ENCODE measurements around the gene SRRM4.
"Not testable (repeated sequence)": the region's sequence is repeated elsewhere in the genome, so short reads cannot be mapped to it uniquely, and the experiment has no call there.

SRRM4 gene

GRCh38 chr12:119011231-119011630, 29.9 kb downstream of the SRRM4 start:
- DNase-seq (ENCODE audit: low spot score) = no peak

- DNase-seq (ENCODE audit: low spot score) = peak; percentile 39
Measured at GRCh38 chr12:119012179-119012578, 30.8 kb downstream of the SRRM4 start.

GRCh38 chr12:119013023-119013422, 31.7 kb downstream of the SRRM4 start:
- DNase-seq (ENCODE audit: low spot score) = no peak

- DNase-seq (ENCODE audit: low spot score) = peak; percentile 27
Measured at GRCh38 chr12:119014368-119014767, 33.0 kb downstream of the SRRM4 start.

GRCh38 chr12:119016715-119017114, 35.4 kb downstream of the SRRM4 start:
- no peak for DNase-seq (ENCODE audit: low spot score)

DNA sequence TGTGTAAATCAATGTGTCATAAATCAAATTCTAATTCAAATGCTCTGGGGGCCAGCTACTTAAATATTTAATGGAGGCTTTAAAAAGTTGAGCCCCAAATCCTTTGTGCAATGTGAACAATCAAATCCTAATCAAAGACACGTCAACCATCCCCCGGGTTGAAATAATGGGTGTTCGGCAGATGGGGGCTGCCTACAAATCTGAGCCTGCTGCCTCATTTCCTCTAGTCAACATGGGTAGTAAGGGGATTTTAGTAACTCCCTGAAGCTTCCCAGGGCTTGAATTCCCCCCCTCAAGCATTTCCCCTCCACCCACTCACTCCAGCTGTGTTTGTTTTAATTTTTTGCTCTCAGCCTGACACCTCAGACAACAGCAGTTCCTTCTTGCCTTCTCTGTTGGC, 37.8 kb downstream of the SRRM4 start:
- DNase-seq (ENCODE audit: low spot score) = no peak

DNA sequence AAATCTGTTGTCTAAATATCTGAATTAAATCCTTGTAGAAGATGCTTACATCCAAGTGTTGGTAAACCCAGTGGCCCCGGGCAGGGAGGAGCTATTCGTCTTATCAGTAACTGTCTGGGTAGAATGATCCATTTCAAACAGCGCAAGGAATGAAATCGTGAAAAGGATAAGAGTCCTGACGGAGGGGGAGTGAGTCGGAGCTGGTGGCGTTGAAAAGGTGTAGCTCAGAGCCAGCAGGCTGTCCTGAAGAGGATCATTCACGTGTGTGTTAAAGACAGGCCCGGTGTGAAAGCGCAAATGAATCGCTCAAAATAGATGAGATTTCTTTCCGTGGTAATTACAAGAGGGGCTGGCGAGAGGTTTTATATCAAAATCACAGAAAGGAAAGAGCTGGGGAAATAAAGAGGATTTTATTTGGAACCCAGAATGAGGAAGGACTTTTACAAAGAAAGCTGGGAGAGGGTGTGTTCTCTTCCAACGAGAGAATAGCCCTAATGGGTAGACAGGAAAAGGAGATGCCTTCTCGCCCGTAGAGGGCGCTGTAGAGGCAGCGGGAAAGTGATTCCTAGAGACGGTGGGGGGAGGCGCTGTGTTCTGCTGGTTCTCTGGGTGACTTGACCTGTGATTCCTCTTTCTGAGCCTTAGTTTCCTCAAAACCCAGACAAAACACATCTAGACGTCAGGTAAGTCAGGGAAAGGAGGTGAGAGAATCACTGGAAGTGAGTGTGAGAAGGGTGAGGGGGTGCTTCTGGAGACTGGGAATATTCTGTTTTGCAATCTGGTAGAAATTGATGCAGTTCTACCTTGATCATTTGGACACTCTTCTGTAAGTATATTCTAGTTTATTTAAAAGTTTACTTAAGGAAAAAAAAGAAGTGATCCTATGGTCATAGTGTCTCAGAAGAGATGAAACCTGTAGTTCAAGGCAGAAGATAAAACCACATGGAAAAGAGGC, 39.3 kb downstream of the SRRM4 start:
- DNase-seq (ENCODE audit: low spot score) = peak; percentile 87

DNA sequence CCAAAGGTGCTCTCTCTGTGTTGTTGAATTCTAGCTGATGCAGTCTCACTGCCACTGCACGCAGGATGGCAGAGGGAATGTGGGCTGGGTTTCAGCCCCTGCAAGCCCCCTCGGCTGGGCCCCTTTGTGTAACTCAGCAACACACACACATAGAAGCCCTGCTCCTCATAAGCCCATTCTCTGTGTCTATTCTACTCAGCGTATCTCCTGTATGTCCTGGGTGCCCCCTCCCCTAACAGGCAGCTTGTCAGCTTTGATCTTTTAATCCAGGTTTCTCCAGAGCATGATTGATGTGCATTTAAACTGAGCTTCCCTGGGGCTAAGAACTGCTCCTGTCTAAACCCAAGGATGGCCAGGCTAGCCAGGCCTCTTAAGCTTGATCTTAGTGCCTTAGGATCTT, 43.0 kb downstream of the SRRM4 start:
- peak; percentile 63 for DNase-seq (ENCODE audit: low spot score)

- peak; percentile 28 for DNase-seq (ENCODE audit: low spot score)
Measured at GRCh38 chr12:119025786-119026185, 44.4 kb downstream of the SRRM4 start.

DNA sequence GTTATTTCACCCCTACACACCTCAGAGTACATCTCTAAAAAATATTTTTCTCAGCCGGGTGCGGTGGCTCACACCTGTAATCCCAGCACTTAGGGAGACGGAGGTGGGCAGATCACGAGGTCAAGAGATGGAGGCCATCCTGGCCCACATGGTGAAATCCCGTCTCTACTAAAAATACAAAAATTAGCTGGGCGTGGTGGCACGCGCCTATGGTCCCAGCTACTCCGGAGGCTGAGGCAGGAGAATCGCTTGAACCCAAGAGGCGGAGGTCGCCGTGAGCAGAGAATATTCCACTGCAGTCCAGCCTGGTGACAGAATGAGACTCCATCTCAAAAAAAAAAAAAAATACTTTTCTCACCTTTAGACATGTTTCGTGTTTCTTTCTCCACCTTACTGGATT, 52.0 kb downstream of the SRRM4 start:
- not testable (repeated sequence) for DNase-seq (ENCODE audit: low spot score)

DNA sequence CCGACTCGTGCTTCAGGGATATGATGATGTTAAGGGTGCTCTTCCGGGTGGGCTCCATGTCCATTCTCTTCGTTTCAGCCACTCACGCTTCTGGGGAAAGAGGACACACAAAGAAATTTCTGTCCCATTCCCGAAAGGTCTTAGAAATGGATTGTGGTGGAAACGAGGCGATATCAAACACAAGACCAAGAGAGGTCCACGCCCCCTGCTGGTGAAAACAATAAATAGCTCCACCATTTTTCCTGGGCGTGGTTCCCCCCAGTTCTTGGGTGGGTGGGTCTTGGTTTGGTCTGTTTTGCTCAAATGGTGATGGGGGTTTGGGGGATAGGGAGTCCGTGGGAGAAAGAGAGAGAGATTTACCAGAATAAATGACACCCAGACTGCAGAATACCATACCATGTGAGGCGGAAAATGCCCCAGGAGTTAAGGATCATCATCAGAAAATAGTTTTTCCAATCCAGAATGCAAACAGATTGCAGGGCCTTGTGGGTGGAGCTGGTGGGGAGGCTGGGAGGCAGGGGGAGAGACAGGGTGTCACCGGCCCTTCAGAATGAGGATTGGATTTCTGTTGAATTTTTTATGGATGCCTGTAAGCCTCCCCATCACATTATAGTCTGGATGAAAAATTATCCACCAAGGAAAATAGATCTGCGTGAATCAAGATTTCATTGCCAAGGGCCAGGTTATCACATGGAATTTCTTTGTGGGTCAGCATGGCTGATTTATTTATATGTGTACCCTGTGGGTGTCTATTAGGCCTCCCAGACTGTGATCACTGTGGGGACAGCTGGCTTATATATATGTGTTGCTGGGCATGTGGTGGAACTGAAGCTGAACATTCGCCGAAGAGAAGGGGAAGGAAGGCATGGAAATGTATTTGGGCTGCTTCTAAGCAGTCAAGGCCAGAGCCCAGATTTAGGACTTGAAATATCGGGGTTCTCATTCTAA, 55.8 kb downstream of the SRRM4 start:
- DNase-seq (ENCODE audit: low spot score) = peak; percentile 67

DNA sequence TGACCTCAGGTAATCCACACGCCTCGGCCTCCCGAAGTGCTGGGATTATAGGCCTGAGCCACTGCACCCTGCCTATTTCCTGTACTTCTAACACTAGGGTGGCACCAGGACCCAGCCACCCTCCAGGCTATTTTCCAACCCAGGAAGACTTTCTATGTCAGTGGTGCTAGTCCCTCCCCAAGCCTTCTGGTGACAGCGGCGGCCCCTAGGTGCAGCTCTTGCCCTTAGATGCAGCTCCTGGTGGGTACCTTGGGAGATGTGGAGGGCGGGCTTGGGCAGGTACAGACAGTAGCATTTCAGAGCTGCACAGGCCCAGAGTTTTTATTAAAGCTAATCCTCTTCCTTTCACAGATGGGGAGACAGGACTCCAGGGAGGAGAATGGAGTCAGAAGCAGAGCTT, 62.8 kb downstream of the SRRM4 start:
- no peak for DNase-seq (ENCODE audit: low spot score)

GRCh38 chr12:119047641-119048040, 66.3 kb downstream of the SRRM4 start:
- DNase-seq (ENCODE audit: low spot score) = no peak

GRCh38 chr12:119050663-119051062, 69.3 kb downstream of the SRRM4 start:
- no peak for DNase-seq (ENCODE audit: low spot score)

DNA sequence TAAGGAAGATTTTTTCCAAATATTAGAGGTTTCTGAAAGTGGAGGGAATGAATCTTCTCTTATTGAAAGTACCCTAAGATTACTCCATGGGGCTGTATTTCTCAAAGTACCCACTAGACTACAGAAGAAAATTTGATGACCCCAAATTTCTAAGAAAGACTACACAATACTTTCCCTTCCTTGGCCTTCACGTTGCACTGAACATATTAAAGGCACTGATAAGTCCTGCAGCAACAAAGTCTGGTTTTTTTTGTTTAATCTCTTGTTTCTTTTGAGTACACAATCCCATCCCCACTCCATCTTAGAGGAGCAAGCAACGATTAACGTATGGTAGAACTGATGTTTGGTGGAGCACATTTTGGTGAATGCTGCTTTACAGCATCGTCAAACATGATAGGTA, 70.1 kb downstream of the SRRM4 start:
- no peak for DNase-seq (ENCODE audit: low spot score)

GRCh38 chr12:119052001-119052400, 70.7 kb downstream of the SRRM4 start:
- DNase-seq (ENCODE audit: low spot score) = no peak

- DNase-seq (ENCODE audit: low spot score) = no peak
Measured at GRCh38 chr12:119055977-119056376, 74.6 kb downstream of the SRRM4 start.

DNA sequence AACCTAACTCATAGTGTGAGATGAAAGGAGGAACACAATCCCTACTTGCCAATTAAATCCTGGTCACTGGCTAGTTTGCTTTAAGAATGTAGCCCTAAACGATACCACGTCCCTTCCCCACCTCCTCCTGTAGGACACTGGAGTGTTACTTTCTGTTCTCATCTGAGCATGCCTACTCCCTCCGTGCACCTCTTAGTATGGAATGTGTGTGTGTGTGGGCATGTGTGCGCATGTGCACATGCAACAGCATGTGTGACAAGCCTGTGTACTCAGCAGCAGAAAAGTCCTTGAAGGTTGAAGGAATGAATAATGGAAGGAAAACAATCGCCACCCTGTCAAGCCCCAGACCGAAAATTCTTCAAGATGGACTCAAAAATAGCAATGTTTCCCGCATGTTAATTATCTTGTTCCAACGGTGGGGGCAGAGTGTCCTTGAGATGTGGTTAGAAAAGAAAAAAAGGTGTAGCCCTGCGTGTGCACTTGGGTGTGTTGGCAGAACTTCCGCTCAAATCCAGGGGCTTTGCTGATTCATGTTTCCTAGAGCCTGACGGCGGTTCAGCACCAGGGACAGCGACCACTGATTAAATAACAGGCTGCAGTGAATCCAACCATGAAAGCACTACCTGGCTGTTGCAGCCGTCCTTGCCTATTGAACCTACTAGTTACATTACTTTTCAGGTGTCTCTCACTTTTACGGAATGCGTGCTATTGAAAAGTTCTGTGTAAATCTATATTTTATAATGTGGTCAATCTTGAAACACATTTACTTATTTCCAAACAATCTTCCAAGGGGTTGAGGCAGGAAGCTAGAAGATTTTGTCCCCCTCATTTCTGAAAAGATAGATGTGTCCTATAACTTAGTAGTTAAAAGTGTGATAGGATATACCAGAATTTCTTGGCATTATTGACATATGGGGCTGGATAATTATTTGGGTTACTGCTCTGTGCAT, 79.8 kb downstream of the SRRM4 start:
- peak; percentile 88 for DNase-seq (ENCODE audit: low spot score)

DNA sequence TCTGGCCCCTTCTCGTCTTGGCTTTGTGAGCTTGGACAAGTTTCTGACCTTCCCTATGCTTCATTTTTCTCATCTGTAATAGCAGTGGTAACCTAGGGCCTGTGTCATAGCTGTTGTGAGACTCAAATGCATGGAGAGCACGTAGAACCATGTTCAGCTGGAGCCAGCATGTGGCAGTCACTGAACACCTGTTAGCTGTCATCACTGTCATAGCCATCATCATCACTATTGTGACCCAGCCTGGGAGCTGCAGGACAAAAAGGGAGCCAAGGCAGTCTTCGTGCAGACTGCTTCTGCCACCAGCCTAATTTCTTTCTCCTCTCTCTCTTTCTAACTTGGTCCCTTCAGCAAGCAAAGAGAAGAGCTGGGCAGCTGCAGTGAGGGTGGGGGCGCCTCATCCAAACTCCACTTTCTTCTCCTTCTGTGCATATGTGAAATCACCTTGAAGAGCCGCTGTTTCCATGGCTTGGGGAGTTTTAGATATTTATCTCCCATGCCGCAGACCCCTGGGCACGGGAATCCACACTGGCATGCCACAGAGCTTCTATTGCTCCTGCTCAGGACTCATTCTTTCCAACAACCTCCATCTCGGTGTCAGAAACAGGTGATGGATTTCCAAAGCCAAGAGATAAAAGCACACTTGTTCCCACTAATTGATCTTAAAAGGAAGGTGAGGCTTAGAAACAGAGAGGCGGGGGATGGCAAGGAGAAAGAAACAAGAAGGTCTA, 87.0 kb downstream of the SRRM4 start:
- DNase-seq (ENCODE audit: low spot score) = no peak

DNA sequence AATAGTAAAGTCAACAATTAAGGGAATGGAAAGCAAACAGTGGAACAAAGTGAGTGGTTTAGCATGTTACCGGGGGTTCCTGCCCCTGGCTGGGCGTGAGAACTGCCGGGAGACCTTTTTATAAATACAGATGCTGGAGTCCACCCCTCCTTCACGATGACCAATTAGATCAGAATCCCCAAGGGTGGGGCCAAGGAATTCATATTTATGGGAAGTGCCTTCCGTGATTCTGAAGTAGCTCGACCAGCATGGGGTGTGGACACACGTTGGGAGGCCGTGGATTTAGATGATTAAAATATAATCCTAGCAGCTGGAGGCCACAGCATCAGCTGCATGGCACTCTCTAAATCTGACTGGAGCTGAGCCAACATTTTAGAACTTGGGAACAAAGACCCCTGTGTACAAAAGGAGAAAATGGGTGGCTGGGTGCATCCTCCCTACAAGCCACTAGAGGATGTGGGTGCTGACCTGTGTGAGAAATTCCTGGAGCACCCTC, 87.9 kb downstream of the SRRM4 start:
- no peak for DNase-seq (ENCODE audit: low spot score)

GRCh38 chr12:119071176-119071575, 89.8 kb downstream of the SRRM4 start:
- no peak for DNase-seq (ENCODE audit: low spot score)

Data from ecto neural progenitor cell (in vitro differentiated cells).